GM18502 (cell line): ENCODE results near the gene TMEM30B.
A peak's percentile ranks its signal among the peaks of the same experiment; 100 is the strongest.

Source experiments
- ATAC-seq: cut with Tn5 transposase; IDR thresholded peaks from one replicate; pipeline ENCODE4 v1.9.1; 2021; ENCODE audit warnings: mild to moderate bottlenecking; ENCODE audit not compliant: unreplicated experiment, poor library complexity

Gene TMEM30B

GRCh38 chr14:61269321-61270083 lies 11.6 kb downstream of the TMEM30B start:
- peak; percentile 92 for ATAC-seq

GRCh38 chr14:61268812-61269211 lies 12.3 kb downstream of the TMEM30B start:
- ATAC-seq, result no peak

- ATAC-seq, result no peak
Observed at GRCh38 chr14:61266891-61267740, 14.0 kb downstream of the TMEM30B start.

GRCh38 chr14:61266436-61266835 lies 14.7 kb downstream of the TMEM30B start:
- ATAC-seq, result no peak

GRCh38 chr14:61264651-61265050 lies 16.5 kb downstream of the TMEM30B start:
- no peak for ATAC-seq

GRCh38 chr14:61264010-61264571 lies 17.0 kb downstream of the TMEM30B start:
- ATAC-seq, result no peak

- no peak for ATAC-seq
Observed at GRCh38 chr14:61262082-61262481, 19.1 kb downstream of the TMEM30B start.

- ATAC-seq, result no peak
Observed at GRCh38 chr14:61260939-61261776, 20.0 kb downstream of the TMEM30B start.

GRCh38 chr14:61258985-61259384 lies 22.2 kb downstream of the TMEM30B start:
- ATAC-seq, result no peak

GRCh38 chr14:61257469-61258057 lies 23.6 kb downstream of the TMEM30B start:
- ATAC-seq, result no peak

GRCh38 chr14:61256826-61257468 lies 24.2 kb downstream of the TMEM30B start:
- no peak for ATAC-seq

GRCh38 chr14:61255968-61256367 lies 25.2 kb downstream of the TMEM30B start:
- no peak for ATAC-seq

- no peak for ATAC-seq
Observed at GRCh38 chr14:61254808-61255526, 26.2 kb downstream of the TMEM30B start.

- ATAC-seq, result no peak
Observed at GRCh38 chr14:61253064-61253738, 27.9 kb downstream of the TMEM30B start.

- ATAC-seq, result peak; percentile 94
Observed at GRCh38 chr14:61252369-61253063, 28.6 kb downstream of the TMEM30B start.

- ATAC-seq, result no peak
Observed at GRCh38 chr14:61250063-61250462, 31.1 kb downstream of the TMEM30B start.

GRCh38 chr14:61247935-61248334 lies 33.2 kb downstream of the TMEM30B start:
- no peak for ATAC-seq

- no peak for ATAC-seq
Observed at GRCh38 chr14:61246721-61247120, 34.4 kb downstream of the TMEM30B start.
